GM18861 (cell line): ENCODE data around the gene PEX11G.

Experiments used
- ATAC-seq: cut with Tn5 transposase; IDR thresholded peaks from one replicate; pipeline ENCODE4 v1.9.1; 2021; ENCODE audit not compliant: unreplicated experiment

PEX11G gene

DNA sequence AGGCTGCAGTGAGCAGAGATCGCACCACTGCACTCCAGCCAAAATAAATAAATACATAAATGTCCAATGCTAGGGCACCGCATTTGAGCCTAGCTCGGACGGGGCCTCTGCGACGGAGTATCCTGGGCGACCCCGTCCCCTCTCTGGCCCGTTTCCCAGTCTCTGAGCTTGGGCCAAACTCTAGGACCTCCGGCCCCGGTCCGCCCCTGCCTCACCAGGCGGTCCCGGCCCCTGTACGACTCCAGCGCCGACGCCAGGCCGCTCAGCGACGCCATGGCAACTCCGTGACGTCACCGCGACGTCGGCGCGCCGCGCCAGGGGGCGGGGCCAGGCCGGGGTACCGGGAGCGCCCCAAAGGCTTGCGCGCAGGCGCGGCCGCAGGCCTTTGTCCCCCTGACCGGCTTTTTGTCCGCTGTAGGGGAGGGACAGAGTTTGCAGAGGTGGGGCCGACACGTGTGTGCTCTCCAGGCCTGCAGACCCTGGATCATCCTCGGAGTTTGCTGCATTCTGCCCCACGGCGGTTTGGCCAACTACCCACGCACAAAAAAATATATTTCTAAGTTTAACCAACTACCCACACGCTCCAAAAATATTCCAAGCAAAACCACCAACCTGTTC is at the start of gene PEX11G:
Gene PEX11G, minus strand, starts transcription at position 300 of the 618 bp plus-strand sequence. Its CDS starts 25 bp downstream, at position 275.
- ATAC-seq = peak; percentile 64

DNA sequence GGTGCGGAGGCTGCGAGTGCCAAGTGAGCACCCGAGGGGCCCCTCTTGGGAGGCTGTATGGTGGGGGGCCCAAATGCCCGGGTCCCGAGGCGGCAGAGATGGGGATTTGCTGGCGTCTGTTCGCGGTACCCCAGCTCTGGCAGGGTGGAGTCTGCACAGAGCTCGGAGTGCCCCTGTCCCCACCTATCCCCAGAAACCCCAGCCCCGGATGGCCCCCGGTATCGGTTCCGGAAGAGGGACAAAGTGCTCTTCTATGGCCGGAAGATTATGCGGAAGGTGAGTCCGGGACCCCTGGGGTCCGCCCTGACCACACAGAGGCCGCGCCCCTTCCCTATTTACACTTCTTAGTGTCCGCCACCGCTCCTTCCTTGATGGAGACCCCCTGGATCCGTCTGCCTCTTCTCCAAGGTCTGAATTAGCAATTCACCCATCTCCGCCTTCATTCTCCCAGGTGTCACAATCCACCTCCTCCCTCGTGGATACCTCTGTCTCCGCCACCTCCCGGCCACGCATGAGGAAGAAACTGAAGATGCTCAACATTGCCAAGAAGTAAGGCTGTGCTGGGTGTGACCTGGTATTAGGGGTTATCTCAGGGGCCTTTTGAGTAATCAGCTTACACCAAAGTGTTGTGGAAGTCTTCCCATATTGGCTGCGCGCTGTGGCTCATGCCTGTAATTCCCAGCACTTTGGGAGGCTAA is 47.3 kb upstream of the PEX11G start:
- ATAC-seq = no peak

DNA sequence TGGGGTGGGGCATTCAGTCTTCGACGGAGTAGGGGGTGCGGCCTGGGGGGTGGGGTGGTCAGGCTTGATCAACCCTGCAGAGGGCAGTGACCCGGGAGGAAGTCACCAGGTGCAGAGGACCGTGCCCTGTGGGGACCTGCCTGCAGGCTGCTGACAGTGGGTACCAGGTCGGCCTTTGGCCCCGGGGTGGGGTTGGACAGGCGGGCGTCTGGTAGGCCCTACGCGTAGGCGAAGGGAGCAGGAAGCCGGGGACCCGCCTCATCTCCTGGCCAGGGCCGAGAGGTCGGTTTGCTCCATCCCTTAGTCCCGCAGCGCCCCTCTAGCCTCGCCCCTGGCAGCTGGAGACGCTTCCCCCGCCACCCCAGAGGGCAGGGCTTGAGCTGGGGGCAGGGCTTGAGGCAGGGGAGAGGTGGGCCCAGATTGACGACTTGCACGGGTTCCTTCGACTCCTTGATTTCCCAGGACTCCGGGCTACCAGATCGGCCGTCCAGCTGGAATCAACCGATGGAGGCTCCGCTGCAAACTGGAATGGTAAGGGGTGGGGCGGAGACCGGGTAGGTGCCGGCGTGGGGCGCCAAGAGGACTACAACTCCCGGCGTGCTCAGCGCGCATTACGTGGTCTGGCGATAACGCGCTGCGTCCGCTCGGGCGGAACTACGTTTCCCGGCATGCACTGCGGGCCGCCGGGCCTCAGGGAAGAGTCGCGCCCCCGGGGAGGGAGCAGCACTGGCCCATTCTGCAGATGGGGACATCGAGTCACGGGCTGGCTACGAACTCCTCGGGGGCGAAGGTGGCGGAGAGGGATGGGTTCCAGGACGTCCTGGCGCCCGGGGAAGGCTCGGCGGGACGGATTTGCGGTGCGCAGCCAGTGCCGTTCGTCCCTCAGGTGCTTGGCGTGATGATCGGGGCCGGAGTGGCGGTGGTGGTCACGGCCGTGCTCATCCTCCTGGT is 46.5 kb upstream of the PEX11G start, which contains the start of gene PNPLA6:
Gene PNPLA6, plus strand, starts transcription at position 671 of the 951 bp plus-strand sequence. Its CDS starts 72 bp downstream, at position 743.
- ATAC-seq = peak; percentile 69

DNA sequence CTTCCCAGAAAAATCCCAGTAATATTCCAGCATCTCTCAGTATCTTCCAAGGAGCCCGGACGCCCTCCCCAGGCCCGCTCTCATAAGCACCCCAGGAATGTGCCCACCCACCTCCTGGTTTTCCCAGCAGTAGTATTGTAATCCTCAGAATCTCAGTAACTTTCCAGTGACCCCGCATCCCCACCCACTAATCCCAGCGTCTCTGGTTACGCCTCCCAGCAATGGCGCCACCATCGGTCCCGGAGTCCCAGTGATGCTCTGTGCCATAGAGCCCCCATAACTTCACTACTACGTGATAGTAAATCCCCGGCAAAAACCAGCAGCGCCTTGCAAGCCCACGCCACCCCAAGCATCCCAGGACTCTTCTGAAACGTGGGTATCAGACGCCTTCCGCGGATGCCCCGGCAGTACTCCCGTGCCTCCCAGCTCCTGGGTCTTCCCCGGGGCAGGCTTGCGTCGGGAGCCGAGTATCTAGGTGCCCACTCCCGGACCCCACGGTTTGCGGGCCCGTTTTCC is 45.8 kb upstream of the PEX11G start:
- ATAC-seq = no peak

DNA sequence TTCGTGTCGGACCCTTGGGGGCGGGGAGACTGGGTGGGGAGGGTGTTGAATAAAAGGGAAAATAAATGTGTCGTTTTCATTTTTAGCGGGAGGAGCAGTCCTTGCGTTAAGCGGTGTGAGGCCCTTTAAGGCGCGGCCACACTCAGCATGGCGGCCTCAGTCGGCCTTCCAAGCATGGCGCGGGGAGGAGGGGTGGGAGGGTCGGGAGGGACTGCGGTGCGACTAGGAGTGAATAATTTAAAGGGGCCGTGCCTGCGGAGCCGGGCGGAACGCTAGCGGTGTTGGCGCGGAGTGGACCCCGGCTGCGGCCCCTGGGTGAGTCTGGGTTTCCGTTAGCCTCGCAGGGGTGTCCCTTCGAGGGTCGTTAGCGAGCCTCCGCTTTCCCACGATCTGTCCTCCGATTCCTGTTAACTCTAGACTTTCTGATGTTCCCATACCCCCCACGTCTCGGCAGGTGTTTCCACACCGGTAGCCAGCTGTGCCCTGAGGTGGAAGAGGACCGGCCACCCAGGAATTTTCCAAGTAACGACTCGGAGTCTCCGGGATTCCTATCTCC is 45.2 kb upstream of the PEX11G start:
- no peak for ATAC-seq

DNA sequence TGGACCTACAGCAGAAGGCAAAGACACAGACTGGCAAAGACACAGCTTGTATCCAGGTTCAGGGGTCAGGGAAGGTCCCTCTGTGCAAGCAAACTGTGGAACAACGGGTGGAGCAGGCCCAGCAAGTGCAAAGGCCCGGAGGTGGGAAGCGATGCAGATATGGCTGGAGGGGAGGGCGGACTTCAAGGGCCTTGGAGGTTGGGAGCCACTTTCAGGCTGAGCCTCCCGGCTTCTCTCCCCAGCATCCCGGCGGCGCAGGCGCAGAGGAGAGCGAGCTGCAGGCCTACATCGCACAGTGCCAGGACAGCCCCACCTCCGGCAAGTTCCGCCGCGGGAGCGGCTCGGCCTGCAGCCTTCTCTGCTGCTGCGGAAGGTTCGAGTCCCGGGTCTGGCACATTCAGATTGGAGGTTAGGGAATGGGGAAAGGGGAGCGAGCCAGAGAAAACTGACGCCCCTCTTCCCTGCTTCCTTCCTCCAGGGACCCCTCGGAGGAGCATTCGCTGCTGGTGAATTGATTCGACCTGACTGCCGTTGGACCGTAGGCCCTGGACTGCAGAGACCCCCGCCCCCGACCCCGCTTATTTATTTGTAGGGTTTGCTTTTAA is 44.5 kb upstream of the PEX11G start:
- no peak for ATAC-seq

DNA sequence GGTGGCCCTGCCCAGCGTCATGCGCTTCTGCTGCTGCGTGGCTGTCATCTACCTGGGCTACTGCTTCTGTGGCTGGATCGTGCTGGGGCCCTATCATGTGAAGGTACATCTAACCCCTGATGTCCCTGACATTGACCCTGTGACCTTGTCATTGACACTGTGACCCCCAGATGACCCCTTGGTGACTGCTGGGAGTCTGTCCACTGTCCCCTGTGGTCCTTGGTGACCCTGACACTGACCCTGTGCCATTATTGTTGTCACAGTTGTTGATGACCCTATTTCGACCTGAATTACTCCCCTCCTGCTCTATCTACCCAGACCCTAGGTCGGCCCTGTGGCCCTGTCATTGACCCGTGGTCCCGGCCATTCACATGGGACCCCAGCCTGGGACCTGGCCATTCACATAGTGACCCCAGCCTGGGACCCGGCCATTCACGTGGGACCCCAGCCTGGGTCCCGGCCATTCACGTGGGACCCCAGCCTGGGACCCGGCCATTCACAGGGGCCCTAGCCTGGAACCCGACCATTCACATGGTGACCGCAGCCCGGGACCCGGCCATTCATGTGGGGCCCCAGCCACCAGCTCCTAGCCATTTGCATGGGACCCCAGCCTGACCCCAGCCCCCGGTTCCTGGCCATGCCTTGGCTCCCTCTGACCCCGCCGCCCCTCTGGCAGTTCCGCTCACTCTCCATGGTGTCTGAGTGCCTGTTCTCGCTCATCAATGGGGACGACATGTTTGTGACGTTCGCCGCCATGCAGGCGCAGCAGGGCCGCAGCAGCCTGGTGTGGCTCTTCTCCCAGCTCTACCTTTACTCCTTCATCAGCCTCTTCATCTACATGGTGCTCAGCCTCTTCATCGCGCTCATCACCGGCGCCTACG is 41.0 kb upstream of the PEX11G start:
- no peak for ATAC-seq

DNA sequence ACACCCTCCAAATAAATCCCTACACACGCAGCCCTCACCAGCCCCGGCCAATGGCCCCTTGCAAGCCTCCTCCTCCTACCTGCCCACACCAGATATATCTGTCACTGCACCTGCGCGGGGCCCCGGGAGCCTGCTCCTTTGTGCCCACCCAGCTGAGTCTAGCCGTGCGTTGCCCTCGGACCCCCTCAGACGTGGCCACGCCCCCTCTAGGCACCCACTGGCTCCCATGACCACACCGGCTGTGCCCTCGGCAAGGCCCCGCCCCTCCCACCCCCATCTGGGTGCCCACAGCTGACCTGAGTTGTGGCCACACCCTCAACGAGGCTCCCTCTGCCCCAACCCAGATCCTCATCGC is 40.4 kb upstream of the PEX11G start:
- ATAC-seq = no peak

DNA sequence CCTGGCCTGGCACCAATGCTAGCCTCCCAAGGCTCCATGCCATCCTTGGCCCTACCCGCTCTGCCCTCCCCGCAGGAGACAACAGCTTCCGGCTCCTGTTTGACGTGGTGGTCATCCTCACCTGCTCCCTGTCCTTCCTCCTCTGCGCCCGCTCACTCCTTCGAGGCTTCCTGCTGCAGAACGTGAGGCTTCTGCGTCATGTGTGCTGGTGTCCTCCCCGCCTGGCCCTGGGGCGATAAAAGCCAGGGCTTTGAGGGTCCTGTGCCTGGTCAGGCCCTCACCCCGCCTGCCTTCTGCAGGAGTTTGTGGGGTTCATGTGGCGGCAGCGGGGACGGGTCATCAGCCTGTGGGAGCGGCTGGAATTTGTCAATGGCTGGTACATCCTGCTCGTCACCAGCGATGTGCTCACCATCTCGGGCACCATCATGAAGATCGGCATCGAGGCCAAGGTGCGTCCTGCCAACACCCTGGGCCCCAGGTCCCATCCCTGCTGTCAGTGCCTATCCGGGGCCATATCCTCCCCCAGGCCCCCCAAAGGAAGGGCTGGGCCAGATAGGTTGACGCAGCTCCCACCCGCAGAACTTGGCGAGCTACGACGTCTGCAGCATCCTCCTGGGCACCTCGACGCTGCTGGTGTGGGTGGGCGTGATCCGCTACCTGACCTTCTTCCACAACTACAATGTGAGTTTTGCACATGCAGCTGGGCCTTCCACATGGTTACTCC is 39.8 kb upstream of the PEX11G start:
- no peak for ATAC-seq

DNA sequence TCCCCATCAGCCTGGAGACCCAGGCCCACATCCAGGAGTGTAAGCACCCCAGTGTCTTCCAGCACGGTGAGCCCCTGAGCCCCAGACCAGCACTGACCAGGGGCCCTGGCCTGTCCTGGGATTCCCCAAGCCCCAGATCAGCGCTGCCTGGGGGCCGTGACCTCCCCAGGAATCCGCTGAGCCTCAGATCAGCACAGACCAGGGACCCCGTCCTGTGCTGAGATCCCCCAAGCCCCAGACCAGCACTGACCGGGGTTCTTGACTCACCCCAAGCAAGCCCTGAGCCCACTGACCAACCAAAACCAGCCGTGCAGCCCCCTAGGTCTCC is 39.3 kb upstream of the PEX11G start:
- no peak for ATAC-seq

DNA sequence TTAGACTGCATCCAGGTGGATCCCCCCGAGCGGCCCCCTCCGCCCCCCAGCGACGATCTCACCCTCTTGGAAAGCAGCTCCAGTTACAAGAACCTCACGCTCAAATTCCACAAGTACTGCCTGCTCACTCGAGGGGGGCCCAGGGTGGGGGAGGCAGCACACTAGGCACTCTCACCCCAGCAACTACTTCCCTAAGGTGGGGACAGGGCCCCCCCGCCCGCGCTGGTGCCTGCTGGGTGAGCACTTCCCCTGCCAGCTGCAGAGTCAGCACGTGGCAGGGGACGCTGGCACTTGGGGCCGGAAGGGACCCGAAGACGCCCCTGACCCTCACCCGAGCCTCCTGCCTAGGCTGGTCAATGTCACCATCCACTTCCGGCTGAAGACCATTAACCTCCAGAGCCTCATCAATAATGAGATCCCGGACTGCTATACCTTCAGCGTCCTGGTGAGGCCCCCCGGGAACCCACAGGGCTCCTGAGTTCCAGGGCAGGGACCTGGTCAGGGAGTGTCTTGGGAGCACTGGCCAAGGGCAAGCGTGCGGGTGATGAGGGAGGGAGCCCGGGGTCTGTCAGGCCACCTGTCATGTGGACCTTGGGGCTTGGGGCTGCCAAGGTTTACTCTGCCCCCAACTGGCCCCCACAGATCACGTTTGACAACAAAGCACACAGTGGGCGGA is 38.8 kb upstream of the PEX11G start:
- no peak for ATAC-seq

DNA sequence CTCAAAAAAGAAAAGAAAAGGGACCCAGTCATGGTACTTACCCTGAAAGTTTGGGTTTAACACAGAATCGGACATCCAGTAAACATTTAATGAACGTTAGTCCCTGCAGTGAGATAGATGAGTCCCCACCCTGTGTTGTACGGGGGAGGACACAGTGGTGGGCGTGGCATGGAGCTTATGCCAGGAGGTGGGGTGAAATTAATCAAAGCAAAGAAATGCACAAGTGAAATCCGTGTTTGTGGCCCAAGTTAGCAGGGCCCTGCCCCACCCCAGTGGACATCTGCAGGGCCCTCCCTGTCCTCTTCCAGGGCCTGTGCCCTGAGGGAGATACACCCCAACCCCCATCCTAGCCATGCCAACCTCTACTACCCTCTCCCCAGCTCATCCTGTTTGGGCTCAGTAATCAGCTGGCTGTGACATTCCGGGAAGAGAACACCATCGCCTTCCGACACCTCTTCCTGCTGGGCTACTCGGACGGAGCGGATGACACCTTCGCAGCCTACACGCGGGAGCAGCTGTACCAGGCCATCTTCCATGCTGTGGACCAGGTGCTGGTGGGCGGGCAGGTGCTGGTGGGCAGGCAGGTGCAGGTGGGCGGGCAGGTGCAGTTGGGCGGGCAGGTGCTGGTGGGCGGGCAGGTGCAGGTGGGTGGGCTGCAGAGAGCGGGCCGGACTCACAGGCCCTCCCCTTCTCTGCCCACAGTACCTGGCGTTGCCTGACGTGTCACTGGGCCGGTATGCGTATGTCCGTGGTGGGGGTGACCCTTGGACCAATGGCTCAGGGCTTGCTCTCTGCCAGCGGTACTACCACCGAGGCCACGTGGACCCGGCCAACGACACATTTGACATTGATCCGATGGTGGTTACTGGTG is 37.5 kb upstream of the PEX11G start:
- ATAC-seq = no peak

DNA sequence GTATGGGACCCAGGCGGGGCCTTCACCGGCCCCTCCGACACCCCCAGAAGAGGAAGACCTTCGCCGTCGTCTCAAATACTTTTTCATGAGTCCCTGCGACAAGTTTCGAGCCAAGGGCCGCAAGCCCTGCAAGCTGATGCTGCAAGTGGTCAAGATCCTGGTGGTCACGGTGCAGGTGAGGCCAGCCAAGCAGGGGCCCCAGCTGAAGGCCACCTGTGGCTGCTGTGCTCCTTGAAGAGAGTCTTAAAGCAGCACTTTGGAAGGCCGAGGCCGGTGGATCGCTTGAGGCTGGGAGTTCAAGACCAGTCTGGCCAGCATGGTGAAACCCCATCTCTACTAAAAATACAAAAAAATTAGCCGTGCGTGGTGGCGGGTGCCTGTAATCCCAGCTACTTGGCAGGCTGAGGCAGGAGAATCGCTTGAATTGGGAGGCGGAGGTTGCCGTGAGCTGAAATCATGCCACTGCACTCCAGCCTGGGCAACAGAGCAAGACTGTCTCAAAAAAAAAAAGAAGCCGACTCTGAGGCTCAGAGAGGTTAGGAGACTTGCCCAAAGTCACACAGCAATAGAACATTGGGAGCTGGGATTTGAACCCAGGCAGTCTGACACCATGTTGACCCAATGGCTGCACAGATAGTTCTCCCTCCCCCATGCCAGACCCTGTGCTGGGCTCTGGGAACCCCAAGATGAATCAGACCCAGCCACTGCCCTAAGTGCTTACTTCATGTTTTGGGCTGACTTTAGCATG is 36.3 kb upstream of the PEX11G start:
- no peak for ATAC-seq

DNA sequence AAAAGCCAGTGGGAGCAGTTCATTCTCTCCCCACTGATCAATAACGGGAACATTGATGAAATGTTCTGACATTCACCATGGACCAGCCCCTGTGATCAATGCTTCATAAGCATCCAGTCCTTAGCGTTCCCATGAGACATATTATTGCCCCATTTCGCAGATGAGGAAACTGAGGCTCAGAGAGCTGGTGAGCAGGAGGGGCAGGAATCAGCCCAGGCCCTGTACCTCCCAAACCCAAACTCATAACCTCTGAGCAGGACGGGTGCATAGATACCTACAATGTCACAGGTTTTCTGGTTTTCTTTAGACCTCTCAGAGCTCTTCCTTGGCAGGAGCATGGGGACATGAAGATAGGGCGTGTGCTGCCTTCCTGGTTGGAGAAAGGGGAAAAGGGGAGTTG is 35.7 kb upstream of the PEX11G start:
- no peak for ATAC-seq

DNA sequence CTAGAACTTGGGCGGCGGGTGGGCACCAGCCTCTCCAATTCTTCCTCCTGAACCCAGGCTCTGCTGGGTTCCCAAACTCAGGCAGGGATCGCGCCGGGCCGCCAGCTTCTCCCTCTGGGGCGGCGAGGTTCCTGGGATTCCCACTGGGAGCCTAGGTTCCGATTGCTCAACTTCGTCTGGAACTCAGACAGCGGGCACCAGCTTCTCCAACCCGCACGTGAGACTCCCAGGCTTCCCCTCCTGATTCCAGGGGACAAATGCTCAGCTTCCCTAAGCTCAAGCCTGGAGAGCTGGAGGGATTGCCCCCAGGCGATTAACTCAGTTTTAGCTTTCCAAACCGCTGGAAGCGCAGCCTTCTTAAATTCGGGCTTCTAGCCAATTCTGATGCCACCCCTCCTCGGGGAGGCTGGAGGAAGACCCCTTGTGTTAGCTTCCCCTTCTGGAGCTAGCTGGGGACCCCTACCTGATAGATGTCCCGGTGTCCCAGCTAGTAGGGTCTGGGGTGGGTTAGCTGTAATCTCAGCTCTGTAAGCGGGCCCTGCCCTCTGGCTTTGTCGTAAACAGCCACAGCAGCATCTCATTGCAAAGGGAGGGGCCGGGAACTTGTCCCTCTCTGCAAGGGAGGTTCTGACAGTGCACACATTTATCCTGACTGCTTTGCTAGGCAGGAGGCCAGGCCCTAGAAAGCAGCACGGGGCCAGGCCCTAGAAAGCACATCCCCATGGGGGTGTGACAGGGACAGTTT is 34.3 kb upstream of the PEX11G start:
- ATAC-seq = no peak
